Activated CD8-positive, alpha-beta memory T cell treated with anti-CD3 and anti-CD28 coated beads for 4 hours (primary cell): ENCODE data around the gene GLB1L2.
"Not testable (repeated sequence)": the region's sequence is repeated elsewhere in the genome, so short reads cannot be mapped to it uniquely, and the experiment has no call there.

Source experiments
- DNase-seq, 2 donors: peaks; one replicate each; pipeline ENCODE4 v3.0.0-alpha.2; 2020; ENCODE audit warnings: low read depth in 2 of 2

The GLB1L2 gene

DNA sequence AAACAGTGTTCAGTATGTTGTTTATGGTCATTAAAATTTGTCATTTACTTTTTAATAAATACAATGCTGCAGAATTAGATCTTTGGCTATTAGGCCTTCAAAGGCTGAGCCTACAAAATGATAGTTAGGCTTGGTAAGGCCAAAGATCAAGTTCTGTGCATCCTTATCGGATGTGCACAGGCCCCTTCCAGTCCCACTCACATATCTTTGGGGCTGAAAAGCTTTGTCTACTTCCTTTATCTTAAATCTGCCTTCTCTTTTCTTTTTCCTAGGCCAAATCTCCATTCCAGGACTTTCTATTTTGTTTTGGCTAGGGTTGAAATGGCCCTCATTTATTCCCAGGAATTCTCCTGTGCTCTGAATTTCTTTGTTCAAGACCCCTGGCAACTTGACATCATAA is 3.4 kb upstream of the GLB1L2 start:
- DNase-seq: no peak

DNA sequence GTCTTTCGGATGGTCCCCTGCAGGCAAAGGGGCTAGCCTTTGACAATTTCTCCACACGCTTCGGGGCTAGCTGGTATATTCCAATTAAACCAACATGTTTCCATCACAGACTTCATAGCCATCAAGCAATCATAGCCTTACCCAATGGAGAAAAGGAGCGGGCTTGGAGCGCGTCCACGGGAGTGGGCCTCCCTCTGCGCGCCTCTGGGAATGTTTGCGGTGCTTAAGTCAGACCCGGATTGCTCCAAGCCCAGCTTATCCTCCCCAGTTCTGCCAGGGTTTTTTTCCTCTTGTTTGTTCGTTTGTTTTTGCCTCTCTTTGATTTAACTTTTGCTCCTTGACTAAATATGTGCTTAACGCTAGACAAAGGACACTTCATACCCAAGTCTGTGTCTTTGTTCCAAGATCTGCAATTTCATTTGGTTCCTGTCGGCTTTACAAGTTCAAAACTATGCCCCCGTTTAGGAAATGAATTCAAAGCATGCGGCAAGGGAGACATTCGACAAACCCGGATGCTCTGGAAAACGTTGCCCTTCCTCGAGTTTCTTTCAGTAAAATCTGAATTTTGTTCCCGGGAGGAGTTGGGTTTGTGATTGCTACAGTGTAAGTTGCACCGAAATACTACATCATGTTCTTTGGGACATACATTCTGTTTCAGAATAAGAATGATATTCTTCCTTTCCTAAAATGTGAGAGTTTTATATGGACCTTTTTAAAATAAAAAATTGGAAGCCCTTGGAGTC is 1.0 kb upstream of the GLB1L2 start:
- no peak for DNase-seq

DNA sequence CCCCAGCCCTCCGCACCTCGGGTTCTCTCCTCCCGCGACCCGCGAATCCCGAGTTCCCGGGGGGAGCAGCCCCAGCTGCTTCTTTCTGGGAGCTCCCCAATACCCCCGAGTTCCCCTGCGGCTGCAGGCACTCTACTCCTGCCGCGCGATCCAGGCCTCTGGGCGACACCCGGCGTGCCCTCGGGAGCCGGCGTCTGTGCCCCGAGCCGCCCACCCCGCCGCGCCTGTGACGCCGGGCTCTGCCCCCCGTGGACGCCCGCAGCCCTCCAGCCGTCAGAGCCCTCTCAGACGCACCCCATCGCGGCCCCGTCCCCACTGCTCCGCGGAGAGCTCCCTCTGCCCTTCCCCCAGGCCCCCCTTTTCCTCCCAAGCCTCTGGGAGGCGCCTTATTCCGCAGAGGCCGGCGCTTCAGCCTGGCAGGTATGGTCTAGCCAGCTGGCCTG is 422 bp downstream of the GLB1L2 start:
- no peak for DNase-seq

DNA sequence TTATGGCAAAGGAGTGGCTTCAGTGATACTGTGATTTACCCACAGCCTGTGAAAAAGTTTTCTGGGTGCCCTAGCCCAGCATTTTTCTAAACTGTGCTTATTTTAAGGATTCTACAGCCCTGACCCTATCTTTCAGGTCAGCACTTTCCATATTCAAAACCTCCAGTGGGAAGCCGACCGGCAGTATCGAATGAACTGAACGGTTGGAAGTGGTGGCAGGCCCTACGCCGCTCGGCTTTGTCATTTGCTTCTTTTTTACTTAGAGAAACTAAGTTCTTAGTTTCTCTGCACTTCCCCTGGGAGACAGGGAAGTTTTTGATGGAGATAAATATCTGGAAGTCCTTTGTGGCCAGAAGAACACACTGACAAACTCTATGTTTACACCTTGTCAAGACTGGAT is 994 bp downstream of the GLB1L2 start:
- DNase-seq: no peak

DNA sequence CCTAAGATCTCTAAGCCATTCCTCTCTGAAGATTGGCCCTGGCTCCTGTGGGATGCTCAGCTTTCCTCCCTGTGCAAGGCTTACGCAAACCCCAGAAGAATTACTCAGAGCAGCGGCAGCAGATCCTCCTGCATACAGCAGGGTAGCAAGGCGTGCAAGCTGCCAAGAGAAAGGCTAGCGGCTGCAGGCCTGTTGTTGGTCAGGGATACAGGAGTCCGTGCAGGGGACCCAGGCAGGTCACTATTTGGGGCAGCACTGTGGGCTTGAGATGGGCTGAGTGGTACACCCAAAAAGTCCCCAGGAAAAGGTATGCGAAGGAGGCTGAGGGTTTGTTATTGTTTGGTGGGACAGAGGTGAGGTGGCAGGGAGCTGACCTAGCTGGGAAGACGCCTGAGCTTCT is 1.5 kb downstream of the GLB1L2 start:
- DNase-seq: no peak

DNA sequence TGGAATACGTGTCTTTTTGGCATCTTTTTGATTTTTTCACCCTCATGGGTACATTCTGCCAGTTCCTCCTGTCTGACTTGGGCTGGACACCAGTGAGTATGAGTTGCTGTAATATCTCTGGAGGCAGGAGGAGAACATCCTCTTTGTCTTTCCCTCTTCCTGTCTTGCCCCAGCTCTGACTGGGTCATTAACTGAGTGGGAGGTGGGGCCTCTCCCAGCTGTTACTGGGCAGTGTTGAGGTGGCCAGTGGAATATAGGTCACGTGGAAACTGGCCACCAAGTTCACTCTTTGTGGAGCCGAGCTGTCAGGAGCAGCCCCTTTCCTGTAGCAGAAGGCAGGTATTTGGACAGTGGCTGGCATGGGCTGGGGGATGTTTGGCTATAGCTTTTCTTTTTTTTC is 2.2 kb downstream of the GLB1L2 start:
- DNase-seq: no peak

DNA sequence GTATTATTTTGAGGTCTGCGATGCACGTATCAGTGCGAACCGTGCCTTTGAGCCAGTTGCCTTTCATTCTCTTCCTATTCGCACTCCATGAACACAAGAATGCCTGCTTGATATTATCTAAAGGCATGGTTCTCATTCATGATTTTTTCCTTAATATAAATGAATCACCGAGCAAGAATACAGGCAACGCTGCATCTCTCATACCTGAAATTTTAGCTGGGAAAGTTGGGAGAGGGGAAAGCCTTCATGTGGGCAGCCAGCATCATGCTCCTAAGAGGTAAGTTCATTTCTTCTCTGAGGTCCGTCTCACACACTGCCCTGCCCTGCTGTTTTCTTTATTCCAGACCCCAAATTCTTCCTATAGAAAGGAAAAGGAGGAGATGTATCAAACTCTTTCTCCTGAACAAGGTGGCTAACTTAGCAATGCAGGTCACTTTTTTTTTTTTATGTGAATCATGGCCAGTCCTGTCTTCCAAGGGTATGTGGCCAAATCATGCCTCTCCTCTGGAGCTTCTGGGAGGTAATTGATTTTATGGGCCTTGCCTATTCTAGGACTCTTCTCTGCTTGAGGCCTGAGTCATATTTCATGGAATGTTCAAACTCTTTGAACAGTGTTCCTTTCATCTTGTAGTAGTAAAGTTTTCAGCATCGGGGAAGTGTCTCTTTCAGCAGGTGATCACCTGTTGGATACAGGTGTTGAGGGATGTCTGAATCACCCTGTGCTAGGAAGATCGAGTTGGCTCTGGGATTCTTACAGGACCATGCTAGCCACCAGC is 3.2 kb downstream of the GLB1L2 start:
- DNase-seq: no peak

DNA sequence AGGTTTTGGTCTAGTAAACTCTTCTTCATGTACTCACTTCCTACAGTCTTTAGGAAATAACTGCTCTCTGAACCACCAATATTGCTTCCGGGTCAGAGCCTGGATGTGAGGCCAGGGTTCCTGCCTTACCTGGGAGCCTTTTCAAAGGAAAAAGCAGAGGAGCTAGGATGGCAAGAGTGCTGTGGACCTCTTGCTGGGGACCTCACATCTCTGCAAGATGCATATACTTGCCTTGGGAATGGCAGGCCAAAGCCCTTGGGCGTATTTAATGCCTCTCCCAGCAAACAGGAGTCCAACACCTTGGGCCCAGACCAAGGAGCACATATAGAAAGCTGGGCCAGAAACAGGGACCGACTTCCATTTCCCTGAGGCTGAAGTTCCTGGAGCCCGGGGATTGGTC is 5.3 kb downstream of the GLB1L2 start:
- no peak for DNase-seq

DNA sequence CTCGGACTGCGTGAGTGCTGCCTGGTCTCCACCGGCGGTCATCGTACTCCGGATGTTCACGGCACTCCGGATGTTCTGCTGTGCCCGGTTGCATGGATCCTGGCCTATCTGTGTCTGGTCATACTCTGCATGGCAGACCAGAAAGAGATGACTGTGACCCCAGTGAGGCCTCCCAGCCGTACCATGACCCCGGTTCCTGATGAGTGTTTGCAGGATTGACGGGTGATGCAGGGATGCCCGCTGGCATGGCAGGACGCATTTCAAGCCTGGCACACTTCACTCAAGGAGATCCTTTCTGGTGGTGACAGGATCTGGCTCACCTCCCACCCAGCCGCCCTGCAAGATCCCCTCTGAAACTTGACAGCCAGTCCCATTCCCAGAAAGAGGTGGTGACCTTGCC is 6.3 kb downstream of the GLB1L2 start:
- DNase-seq: no peak

DNA sequence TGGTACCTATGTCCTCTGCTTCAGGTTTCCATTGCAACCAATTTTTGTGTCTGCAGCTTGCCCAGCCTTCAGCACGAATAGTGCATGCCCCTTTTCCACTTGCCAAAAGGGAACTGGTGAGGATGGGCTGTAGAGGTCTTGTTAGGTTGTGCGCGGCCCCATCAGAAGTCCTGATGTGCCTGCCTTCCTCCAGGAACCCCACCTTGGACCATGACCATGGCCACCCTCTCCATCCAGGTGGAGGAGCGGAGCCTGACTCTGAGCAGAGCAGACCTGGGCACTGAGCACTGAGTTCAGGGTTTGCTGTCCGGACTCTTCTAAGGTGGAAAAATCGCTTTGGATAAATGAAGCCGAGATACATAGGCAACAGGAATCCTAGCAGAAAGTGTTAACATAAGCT is 6.9 kb downstream of the GLB1L2 start:
- no peak for DNase-seq

DNA sequence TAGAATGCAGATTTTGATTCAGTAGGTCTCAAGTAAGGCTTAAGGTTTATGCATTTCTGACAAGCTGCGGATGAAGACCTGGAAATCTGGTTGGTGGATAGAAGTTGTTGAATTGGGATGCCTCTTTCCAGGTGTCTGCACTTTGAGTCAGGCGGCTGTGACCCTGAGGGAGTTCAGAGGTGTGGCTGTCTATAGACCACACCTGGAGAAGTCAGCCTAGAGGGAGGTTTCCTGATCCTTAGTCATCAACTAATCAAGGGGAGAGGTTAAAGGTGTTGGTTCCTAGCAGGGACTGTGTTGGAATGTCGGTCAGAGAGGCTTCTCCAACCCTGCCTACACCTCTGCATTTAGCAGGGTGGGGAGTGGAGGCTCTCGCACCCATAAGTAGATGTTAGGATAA is 8.0 kb downstream of the GLB1L2 start:
- DNase-seq: no peak

DNA sequence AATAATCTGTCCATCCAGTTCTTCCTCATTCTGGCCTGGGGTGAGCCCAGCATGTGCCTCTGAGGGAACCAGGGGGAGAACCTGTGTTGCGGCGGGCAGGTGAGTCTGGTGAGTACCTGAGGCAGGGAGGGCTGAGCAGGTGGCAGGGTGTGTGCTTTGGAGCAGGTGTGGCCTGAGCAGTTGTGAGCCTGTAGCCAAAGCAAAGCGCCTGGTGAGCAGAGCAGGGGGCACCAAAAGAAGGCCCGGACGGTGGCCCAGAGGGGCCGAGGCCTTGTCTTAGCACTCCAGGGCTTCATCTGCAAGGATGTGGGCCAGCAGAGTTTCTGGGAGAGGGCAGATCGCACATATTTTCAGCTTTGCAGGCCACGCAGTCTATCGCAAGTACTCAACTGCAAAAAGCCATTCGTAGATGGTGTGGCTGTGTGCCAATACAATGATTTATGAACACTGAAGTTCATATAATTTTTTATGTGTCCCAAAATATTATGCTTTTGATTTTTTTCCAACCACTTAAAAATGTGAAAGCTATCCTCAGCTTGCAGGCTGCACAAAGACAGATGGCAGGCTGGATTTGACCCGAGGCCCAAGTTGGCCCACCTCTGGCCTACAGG is 8.7 kb downstream of the GLB1L2 start:
- DNase-seq: no peak

DNA sequence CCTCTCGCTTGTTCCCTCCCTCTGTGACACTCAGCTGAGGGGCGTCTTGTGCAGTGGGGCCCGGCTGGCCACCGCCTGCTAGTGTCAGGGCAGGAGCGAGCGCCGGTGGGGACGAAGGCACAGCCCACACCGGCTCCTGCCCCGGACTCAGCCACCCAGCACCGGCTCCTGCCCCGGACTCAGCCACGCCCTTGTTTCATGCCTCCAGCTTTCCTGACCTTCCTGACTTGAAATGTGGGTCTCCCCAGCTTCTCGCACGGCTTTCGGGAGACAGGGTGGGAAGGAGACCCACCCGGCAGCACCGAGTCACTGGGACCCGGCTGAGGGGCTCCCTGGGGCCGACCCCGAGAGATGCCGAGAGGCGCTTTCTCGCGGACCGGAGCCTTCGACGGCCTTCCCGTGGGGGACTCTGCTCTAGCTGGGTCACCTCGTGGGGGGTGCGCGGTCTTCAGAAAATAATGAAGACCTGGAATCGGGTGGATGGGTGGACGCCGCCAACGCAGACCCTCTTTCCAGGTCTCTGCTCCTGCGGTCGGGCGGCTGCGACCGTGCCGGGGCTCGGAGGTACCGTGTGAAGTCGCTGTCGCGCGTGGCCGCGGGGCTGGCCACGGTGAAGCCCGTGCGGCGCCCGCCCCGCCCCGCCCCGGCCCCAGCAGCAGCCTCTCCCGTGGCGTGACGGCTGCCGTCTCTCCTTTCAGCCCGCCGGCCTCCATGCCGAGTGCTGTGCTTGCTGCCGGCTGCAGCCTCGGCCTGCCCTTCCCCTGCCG is 10.2 kb downstream of the GLB1L2 start:
- DNase-seq: no peak

DNA sequence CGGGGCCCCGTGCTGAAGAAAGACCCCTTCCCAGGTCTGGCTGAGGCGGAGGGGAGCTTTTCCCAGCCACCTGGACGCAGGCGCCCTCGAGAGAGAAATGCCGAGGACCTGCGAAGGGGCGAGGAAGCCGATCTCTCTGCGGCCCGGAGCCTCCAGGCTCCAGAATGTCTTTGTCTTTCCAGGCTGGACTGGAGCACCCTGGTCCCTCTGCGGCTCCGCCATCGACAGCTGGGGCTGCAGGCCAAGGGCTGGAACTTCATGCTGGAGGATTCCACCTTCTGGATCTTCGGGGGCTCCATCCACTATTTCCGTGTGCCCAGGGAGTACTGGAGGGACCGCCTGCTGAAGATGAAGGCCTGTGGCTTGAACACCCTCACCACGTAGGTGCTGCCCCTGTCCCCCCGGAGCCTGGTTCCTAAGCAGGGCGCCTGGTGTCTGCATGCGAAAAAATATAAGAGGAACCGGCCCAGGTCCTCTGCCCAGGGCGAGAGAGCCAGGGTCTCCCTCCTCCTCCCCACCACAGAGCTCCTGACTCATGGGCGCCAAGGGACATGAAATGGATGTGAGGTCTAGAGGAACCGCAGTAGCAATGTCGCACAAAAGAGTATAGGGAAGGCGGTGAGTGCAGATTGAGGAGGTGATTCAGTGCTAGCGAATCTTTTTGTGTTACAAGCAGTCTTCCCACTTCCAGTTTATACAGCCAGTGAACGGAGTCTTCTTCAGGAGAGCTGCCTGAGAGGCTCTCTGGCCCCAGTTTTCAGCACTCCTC is 11.0 kb downstream of the GLB1L2 start:
- DNase-seq: no peak

DNA sequence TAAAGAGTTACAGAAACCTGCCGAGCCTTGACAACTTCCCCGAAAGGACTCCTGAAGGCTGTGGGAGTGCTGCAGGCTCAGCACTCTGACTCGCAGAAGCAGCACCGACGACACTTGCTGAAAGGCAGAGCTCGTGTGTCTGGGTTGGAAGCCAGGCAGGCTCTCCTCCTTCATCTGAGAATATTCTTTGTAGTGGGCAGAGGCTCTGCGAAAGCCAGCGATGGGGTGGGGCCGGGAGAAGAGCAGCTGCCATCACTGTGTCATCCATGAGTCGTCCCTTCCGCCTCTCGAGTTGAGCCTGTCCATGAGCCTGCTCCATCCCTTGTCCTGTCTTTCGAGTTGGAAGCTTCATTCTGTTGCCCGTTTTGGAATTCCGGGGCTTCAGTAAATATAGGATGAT is 11.9 kb downstream of the GLB1L2 start:
- DNase-seq: no peak

DNA sequence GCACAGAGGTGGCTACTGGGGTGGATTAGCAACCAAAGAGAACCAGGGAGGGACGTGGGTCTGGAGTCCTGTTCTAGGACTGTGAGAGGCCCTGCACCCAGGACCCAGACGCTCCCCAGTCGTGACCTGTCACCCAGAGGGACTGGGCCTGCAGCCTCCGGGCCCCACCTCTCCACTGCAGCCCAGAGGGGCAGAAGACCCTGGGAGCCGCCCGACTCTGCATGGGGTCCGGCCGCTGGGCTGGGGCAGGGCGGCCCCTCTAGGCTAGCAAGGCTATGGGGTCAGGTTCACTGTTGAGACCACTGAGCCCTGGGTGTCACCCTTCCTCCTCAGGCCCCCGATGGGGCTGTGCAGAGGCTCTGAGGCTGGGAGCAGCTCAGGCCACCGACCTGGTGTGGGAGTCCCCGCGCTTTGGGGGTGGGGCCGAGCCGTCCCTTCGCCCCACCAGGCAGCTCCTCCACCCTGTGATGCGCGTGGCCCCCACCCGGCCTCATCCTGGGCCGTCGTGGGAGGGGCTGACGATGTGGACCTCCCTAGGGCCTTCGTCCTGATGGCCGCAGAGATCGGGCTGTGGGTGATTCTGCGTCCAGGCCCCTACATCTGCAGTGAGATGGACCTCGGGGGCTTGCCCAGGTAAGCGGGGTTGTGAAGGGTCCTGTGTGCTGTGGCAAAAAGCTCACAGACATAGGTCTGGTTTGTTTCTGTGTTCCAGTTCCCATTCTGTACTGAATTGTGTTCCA is 12.9 kb downstream of the GLB1L2 start:
- DNase-seq: not testable (repeated sequence)

DNA sequence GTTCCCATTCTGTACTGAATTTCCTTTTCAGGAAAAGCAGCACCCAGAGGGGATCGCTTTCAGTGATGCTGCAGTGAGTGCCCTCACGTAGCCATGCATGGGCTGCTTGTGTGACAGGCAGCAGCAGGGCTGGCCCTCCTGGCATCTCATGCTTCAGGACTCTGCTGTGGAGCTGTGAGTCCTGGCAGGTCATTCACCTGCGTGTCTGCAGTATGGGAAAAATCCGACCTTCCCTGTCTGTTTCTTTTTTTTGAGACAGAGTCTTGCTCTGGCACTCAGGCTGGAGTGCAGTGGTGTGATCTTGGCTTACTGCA is 13.4 kb downstream of the GLB1L2 start:
- no peak for DNase-seq

DNA sequence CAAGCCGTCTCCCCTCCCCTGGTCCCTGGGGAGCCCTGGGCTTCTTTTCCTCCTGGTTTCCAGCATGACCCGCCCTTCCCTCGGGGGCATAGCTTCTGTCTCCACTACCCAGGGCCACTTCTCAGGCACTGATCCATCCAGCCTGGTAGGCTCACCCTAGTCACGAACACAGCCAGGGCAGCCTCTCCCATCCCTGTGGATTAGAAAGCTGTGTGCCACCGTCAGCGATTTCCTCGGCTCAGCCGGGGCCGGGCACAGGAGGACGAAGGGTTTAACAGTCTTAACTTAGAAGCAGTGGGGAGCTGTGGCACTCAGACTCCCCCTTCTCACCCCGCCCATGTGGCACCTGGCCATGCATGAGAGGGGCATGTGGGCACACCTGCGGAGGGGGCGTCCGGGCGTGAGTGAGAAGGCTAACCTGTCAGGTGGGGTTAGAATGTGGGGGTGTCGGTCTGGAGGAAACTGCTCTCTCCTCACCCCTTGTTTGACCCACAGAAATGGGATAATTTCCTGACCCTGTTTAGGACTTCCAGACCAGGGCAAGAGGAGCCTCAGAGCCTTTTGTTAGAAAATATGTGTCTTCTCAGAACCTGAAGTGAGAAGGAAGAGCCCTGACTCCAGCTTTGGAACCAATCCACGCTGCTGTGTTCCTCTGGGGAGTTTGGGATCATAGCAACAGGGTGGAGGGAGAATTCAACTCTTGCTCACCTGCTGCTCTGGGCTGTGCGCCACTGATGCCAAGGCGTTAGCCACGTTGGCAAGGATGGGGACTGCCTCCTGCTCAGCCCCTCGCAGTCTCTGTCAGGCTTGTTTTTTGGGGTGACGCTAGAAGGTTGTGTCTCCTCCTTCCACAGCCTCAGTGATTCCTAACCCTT is 14.6 kb downstream of the GLB1L2 start:
- no peak for DNase-seq

DNA sequence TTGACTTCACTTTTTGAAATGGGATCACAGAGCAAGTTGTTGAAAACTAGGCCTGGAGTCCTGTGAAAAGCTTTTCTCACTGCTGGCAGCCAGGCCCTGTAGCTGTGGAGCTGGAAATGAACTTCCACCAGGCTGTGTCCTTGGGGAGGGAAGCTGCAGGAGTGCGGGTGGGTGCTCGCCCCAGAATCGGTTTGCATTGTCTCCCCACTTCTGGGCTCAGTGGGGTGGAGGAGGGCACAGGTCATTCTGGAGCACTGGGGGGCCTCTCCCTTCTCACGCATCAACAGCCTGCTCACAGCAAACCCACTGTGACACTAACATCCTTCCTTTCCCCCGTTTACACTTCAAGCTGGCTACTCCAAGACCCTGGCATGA is 15.2 kb downstream of the GLB1L2 start:
- DNase-seq: no peak

DNA sequence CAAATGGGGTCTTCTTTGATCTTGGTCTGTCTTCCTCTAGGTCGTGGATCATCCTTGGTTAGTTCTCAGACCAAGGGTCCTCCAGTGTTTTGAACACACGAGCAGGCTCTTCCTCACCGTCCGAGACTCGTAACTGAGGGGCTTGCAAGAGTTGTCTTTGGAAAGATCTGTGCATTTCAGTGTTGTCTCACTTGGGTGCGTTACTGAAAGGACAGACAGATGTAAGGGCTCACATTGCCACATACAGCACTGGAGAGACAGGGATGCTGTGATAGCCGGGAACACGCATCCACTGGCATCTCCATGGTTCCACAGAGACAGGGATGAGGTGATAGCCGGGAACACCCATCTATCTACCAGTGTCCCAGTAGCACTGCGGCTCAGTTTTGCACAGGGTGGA is 15.7 kb downstream of the GLB1L2 start:
- DNase-seq: no peak
